ENCODE results near the gene WNT3.

GRCh38 chr17:46789610-46790009 is 28.9 kb downstream of the WNT3 start:
- no peak for TF ChIP-seq EZH2phosphoT487 (IDR thresholded peaks at IDR 0.05)
- TF ChIP-seq, protein P1, sequence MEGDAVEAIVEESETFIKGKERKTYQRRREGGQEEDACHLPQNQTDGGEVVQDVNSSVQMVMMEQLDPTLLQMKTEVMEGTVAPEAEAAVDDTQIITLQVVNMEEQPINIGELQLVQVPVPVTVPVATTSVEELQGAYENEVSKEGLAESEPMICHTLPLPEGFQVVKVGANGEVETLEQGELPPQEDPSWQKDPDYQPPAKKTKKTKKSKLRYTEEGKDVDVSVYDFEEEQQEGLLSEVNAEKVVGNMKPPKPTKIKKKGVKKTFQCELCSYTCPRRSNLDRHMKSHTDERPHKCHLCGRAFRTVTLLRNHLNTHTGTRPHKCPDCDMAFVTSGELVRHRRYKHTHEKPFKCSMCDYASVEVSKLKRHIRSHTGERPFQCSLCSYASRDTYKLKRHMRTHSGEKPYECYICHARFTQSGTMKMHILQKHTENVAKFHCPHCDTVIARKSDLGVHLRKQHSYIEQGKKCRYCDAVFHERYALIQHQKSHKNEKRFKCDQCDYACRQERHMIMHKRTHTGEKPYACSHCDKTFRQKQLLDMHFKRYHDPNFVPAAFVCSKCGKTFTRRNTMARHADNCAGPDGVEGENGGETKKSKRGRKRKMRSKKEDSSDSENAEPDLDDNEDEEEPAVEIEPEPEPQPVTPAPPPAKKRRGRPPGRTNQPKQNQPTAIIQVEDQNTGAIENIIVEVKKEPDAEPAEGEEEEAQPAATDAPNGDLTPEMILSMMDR (IDR thresholded peaks at IDR 0.05), result no peak
- no peak for TF ChIP-seq EZH2 (IDR thresholded peaks at IDR 0.05)

Measured in neural progenitor cell (in vitro differentiated cells).